Stomach smooth muscle (tissue), 2 donors: ENCODE data around the gene RRBP1.

ENCODE experiments used
- H3K27ac ChIP-seq: one replicate; pipeline ENCODE4 v1.7.0; 2013; ENCODE audit warnings: mild to moderate bottlenecking, low read length, inconsistent platforms
- H3K27me3 ChIP-seq, 2 donors: one replicate each; pipeline ENCODE4 v1.7.0; 2013; ENCODE audit warnings: low read length in 2 of 2; ENCODE audit not compliant: insufficient read depth in 2 of 2, control insufficient read depth in 1 of 2
- H3K36me3 ChIP-seq, 2 donors: one replicate each; pipeline ENCODE4 v1.7.0; 2013; ENCODE audit warnings: low read length in 2 of 2; ENCODE audit not compliant: control insufficient read depth in 2 of 2, insufficient read depth in 2 of 2
- H3K4me1 ChIP-seq: one replicate; pipeline ENCODE4 v1.7.0; 2013; ENCODE audit warnings: low read length; ENCODE audit not compliant: control insufficient read depth, insufficient read depth
- H3K4me3 ChIP-seq, 2 donors: one replicate each; pipeline ENCODE4 v1.7.0; 2013; ENCODE audit warnings: low read length in 2 of 2
- H3K9ac ChIP-seq, 2 donors: one replicate each; pipeline ENCODE4 v1.7.0; 2013; ENCODE audit warnings: low read length in 2 of 2, mild to moderate bottlenecking in 1 of 2
- H3K9me3 ChIP-seq, 2 donors: one replicate each; pipeline ENCODE4 v1.7.0; 2013; ENCODE audit warnings: low read length in 2 of 2; ENCODE audit not compliant: control insufficient read depth in 2 of 2
- donor health status: healthy.
- donor health status: Pancreatic carcinoma.

RRBP1 gene

DNA sequence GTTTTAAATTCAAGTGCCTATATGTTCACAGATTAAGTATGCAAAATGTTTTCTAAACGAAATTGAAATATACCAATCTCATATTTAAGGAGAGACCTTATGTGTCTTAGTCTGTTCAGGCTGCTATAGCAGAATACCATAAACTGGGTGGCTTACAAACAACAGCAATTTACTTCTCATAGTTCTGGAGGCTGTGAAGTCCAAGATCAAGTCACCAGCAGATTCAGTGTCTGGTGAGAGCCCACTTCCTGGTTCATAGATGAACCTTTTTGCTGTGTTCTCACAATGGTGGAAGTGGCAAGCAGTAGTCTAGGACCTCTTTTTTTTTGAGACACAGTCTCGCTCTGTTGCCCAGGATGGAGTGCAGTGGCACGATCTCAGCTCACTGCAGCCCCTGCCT lies 115.7 kb downstream of the RRBP1 start:
- no peaks in the 10 kb centered on the region for H3K27me3 ChIP-seq
- H3K27ac ChIP-seq = peak overlapping the region; percentile 98
- H3K4me3 ChIP-seq = no peak overlapping the region
- no peaks in the 10 kb centered on the region for H3K36me3 ChIP-seq
- no peak overlapping the region for H3K9ac ChIP-seq
- peaks cover 44% of the 10 kb centered on the region for H3K4me1 ChIP-seq
- no peaks in the 10 kb centered on the region for H3K9me3 ChIP-seq

- Histone ChIP-seq H3K9ac (no peak overlapping the region), H3K4me3 (no peak overlapping the region), H3K36me3 (no peaks in the 10 kb centered on the region), H3K4me1 (peaks cover 49% of the 10 kb centered on the region), H3K9me3 (no peaks in the 10 kb centered on the region), H3K27me3 (no peaks in the 10 kb centered on the region), H3K27ac (peak overlapping the region; percentile 98)
Observed at GRCh38 chr20:17565169-17565845, 116.7 kb downstream of the RRBP1 start.
